B cell (primary cell): ENCODE data around the gene SPPL2A.

Experiments used
- EZH2 ChIP-seq: IDR thresholded peaks from 2 replicates; pipeline ENCODE4 v1.6.1; 2012; ENCODE audit warnings: borderline replicate concordance, low read depth, mild to moderate bottlenecking, moderate library complexity, low read length; ENCODE audit not compliant: insufficient read depth, poor library complexity, severe bottlenecking
- TF ChIP-seq, protein P1 (sequence below): fragments of 200-600 bp; IDR thresholded peaks from one replicate; pipeline ENCODE4 v1.8.0; 2022; ENCODE audit warnings: antibody characterized with exemption, mild to moderate bottlenecking

DNA sequence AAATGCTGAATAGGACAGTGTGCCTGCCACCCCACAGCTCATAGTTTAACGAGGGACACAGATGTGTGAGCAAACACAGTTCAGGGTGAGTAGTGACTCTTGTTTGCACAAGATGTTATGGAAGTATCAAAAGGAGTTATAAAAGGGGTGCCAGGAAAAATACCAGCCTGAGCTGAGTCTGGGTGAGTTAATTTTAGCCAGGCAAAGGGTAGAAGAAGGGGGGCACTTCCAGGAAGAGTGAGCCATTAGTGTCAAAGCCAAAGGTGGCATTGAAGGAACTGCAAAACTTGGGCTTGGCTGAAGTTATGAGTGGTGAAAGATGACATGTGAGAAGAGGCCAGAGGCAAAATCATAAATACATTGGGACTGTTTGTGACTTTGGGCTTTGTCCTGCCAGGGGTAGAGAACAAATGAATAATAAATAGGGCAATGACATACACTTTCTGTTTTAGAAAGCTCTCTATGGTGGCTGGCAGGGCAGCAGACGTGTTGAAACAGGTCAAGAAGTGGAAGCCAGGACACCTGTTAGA, 1.9 kb upstream of the SPPL2A start:
- TF ChIP-seq, protein P1, sequence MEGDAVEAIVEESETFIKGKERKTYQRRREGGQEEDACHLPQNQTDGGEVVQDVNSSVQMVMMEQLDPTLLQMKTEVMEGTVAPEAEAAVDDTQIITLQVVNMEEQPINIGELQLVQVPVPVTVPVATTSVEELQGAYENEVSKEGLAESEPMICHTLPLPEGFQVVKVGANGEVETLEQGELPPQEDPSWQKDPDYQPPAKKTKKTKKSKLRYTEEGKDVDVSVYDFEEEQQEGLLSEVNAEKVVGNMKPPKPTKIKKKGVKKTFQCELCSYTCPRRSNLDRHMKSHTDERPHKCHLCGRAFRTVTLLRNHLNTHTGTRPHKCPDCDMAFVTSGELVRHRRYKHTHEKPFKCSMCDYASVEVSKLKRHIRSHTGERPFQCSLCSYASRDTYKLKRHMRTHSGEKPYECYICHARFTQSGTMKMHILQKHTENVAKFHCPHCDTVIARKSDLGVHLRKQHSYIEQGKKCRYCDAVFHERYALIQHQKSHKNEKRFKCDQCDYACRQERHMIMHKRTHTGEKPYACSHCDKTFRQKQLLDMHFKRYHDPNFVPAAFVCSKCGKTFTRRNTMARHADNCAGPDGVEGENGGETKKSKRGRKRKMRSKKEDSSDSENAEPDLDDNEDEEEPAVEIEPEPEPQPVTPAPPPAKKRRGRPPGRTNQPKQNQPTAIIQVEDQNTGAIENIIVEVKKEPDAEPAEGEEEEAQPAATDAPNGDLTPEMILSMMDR: no peak
- no peak for TF ChIP-seq EZH2
